Effector CD8-positive, alpha-beta T cell (primary cell): ENCODE data around the gene ITGA8.
"Not testable (repeated sequence)": the region's sequence is repeated elsewhere in the genome, so short reads cannot be mapped to it uniquely, and the experiment has no call there.

Source experiments
- DNase-seq: peaks from one replicate; lab custom pipeline; 2025; lab: John Stamatoyannopoulos, UW

Gene ITGA8

GRCh38 chr10:15550950-15551349 lies 168.8 kb downstream of the ITGA8 start:
- DNase-seq: no peak

- DNase-seq: no peak
Measured at GRCh38 chr10:15548331-15548730, 171.4 kb downstream of the ITGA8 start.

DNA sequence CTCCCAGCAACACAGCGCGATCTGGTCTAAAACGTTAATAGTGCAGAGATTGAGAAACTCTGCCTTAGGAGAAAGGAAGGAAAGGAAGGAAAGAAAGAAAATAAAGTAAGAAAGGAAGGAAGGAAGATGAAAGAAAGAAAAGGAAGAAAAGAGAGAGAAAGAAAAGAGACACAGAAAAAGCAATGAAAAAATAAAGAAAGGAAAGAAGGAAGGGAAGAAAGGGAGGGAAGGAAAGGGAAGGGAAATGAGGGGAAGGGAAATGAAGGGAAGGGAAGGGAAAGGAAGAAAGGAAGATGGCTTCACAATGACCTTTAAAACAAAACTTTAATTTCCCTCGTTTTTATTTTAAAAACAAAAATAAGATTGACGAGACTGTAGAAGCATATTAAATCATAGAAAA lies 173.1 kb downstream of the ITGA8 start:
- DNase-seq: no peak

GRCh38 chr10:15545884-15546283 lies 173.8 kb downstream of the ITGA8 start:
- no peak for DNase-seq

DNA sequence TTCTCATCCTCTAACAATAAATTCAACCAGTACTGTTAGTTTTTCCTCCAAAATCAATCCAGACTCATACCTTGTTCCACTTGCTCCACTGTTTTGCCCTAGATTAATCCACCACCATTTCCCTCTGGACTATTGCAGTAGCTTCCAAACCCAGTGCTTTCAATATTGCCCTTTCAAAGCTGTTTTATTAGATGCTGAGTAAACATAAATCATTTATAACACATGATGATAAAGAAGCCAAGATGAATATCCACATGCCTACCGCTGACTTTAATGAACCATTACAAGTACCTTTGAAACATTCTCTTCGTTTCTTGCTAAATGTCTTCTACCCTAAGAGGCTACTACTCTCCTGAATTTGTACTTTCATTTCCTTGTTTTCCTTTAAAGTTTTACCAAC lies 174.5 kb downstream of the ITGA8 start:
- no peak for DNase-seq

- DNase-seq: no peak
Measured at GRCh38 chr10:15543994-15544393, 175.7 kb downstream of the ITGA8 start.

- DNase-seq: no peak
Measured at GRCh38 chr10:15542817-15543216, 176.9 kb downstream of the ITGA8 start.

DNA sequence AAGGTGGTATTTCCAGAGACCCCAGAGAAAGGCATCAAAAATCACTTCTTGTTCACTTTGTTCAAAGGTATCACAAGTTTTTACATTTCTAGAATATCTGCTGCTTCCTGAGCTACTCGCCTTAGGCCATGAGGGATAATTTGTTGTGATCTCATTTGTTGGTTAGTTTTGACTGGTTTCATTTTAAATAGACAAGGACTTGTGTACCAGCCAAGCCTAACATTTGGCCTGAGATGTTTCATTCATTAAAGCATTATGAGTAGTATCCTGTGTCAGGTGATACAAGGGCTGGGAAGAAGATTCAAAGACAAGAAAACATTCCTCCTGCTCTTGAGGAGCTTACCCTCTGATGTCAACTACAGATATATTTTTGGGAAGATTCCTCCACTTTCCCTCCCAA lies 178.3 kb downstream of the ITGA8 start:
- no peak for DNase-seq

- DNase-seq: no peak
Measured at GRCh38 chr10:15540727-15541126, 179.0 kb downstream of the ITGA8 start.

- DNase-seq: no peak
Measured at GRCh38 chr10:15539262-15539661, 180.5 kb downstream of the ITGA8 start.

DNA sequence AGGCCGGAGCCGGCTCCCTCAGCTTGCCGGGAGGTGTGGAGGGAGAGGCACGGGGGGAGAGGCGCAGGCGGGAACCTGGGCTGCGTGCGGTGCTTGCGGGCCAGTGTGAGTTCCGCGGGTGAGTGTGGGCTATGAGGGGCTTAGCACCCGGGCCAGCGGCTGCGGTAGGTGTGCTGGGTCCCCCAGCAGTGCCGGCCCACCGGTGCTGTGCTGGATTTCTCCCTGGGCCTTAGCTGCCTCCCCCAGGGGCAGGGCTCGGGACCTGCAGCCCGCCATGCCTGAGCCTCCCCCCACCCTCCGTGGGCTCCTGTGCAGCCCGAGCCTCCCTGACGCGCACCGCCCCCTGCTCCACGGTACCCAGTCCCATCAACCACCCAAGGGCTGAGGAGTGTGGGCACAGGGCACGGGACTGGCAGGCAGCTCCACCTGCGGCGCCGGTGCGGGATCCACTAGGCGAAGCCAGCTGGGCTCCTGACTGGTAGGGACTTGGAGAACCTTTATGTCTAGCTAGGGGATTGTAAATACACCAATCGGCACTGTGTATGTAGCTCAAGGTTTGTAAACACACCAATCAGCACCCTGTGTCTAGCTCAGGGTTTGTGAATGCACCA lies 184.7 kb downstream of the ITGA8 start:
- not testable (repeated sequence) for DNase-seq

- no peak for DNase-seq
Measured at GRCh38 chr10:15531927-15532722, 187.6 kb downstream of the ITGA8 start.

GRCh38 chr10:15528859-15529239 lies 190.9 kb downstream of the ITGA8 start:
- DNase-seq: no peak

DNA sequence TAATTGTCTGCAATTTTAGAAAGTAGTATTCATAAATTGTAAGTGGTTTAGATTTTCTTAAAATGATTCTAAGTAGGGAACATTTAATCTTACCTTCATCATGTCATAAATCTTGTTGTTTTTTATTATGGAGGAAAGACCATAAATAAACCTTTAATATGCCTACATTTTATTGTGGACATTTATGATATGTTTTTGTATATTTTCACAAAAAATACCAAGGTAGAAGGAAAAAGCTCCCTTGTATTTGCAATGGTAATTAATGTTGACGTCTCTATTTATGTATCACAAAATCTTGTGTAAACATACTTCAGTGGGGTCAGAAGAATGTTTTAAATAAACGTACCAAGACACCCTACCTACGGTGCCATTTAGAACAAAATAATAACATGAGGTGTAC lies 193.0 kb downstream of the ITGA8 start:
- DNase-seq: no peak

GRCh38 chr10:15521328-15521903 lies 198.3 kb downstream of the ITGA8 start:
- DNase-seq: no peak

- DNase-seq: no peak
Measured at GRCh38 chr10:15518250-15518649, 201.5 kb downstream of the ITGA8 start.

GRCh38 chr10:15516256-15517085 lies 203.3 kb downstream of the ITGA8 start:
- no peak for DNase-seq

DNA sequence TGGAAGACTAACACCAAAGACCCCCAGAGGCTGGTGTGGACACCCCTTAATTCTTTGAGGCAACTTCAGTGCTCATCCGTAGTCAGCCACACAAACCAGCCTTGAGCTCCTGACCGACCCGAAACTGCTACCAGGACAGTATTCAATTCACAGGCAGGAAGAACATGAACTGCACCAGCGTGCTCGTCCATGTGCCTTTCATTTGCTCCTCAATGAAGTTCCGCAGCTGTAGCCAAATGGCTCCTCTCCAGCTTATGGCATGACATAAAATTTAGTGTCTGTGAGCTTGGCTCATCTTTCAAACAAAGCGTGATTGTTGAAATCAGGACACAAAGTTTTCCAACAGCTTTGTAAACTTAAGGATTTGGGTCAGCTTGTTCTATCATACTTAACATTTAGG lies 204.5 kb downstream of the ITGA8 start:
- DNase-seq: no peak

GRCh38 chr10:15510963-15511362 lies 208.8 kb downstream of the ITGA8 start:
- DNase-seq: no peak

DNA sequence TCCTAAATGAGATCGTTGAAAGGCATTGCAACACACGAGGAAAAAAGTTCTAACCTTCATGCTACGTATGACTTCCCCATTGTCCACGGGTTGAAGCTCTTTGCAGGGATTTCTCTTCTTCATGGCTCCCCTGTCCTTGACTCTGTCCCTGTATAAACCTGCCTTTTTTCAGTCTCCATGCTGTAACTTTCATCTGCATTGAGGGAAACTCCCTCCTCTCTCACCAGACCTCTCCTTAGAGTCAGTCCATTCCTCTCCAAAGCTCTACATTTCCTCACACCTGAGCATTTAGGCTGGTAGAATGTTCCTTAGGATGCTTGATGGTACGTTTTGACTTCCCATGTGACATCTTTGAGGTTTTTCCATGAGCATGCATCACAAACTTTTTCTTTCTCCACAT lies 214.4 kb downstream of the ITGA8 start:
- DNase-seq: no peak

GRCh38 chr10:15504101-15504840 lies 215.5 kb downstream of the ITGA8 start:
- no peak for DNase-seq
